Liver (tissue), 3 donors: ENCODE measurements around the gene PAX6.

Experiments
- JUND ChIP-seq, 2 donors: IDR thresholded peaks; 2 replicates each; pipeline ENCODE4 v1.6.1; 2016; ENCODE audit warnings: antibody characterized with exemption in 2 of 2
- TF ChIP-seq, protein P1 (sequence below): fragments of 150-350 bp; IDR thresholded peaks from 2 replicates; pipeline ENCODE4 v1.5.1; 2017; ENCODE audit warnings: improper control_type of control experiment, low read depth, low read length; ENCODE audit not compliant: missing input control
- donor health status: healthy.
- donor health status: healthy.

DNA sequence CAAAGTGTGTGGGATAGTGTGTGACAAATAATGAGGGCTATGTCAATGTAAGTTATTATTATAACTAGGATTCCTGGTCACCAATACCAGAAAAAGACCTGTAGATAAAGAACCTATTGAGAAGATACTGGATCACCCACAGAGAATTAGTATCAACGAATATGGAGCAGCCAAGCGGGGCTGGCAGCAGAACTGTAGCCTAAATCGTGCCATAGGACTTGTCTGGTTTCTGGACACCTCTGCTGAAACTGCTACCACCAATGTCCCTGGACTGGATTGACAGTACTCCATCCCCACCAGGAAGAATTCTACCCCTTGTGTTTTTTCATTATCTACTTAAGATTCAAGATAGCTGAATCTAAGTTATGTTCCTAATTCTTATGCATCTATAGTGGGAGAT, 30.3 kb upstream of the PAX6 start:
- TF ChIP-seq, protein P1, sequence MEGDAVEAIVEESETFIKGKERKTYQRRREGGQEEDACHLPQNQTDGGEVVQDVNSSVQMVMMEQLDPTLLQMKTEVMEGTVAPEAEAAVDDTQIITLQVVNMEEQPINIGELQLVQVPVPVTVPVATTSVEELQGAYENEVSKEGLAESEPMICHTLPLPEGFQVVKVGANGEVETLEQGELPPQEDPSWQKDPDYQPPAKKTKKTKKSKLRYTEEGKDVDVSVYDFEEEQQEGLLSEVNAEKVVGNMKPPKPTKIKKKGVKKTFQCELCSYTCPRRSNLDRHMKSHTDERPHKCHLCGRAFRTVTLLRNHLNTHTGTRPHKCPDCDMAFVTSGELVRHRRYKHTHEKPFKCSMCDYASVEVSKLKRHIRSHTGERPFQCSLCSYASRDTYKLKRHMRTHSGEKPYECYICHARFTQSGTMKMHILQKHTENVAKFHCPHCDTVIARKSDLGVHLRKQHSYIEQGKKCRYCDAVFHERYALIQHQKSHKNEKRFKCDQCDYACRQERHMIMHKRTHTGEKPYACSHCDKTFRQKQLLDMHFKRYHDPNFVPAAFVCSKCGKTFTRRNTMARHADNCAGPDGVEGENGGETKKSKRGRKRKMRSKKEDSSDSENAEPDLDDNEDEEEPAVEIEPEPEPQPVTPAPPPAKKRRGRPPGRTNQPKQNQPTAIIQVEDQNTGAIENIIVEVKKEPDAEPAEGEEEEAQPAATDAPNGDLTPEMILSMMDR, result no peak
- no peak for TF ChIP-seq JUND (IDR thresholded peaks at IDR 0.05)
